SKM-1 (cell line): ENCODE data around the gene ZNF12.

Experiments used
- DNase-seq: peaks from one replicate; lab custom pipeline; 2025; ENCODE audit not compliant: unreplicated experiment; lab: John Stamatoyannopoulos, UW

ZNF12 gene

GRCh38 chr7:6648066-6648814 is 58.5 kb downstream of the ZNF12 start:
- DNase-seq, result no peak

GRCh38 chr7:6647541-6647940 is 59.2 kb downstream of the ZNF12 start:
- no peak for DNase-seq

GRCh38 chr7:6647080-6647479 is 59.7 kb downstream of the ZNF12 start:
- no peak for DNase-seq

GRCh38 chr7:6646465-6646864 is 60.3 kb downstream of the ZNF12 start:
- no peak for DNase-seq

- DNase-seq, result no peak
Measured at GRCh38 chr7:6644728-6645127, 62.0 kb downstream of the ZNF12 start.

GRCh38 chr7:6643915-6644625 is 62.7 kb downstream of the ZNF12 start:
- DNase-seq, result no peak

- DNase-seq, result no peak
Measured at GRCh38 chr7:6642861-6643640, 63.7 kb downstream of the ZNF12 start.

GRCh38 chr7:6642239-6642839 is 64.4 kb downstream of the ZNF12 start:
- DNase-seq, result no peak

- DNase-seq, result no peak
Measured at GRCh38 chr7:6641305-6642035, 65.3 kb downstream of the ZNF12 start.

- DNase-seq, result no peak
Measured at GRCh38 chr7:6640246-6640721, 66.5 kb downstream of the ZNF12 start.

GRCh38 chr7:6639627-6640026 is 67.1 kb downstream of the ZNF12 start:
- DNase-seq, result no peak

GRCh38 chr7:6639032-6639431 is 67.7 kb downstream of the ZNF12 start:
- no peak for DNase-seq
